Naive B cell (primary cell): ENCODE measurements around the gene RGS18. TPM values are rescaled to one million over a fixed set of nuclear protein-coding genes. Genes with fewer than 3 reads are reported as not detected.
"Not testable (repeated sequence)": the region's sequence is repeated elsewhere in the genome, so short reads cannot be mapped to it uniquely, and the experiment has no call there.

Experiments
- ATAC-seq, 2 donors: fragments of 150-1000 bp; cut with Tn5 transposase; 2 replicates each; pipeline ENCODE4 v1.10.0; 2021; ENCODE audit warnings: low read depth in 2 of 2, mild to moderate bottlenecking in 2 of 2, moderate library complexity in 2 of 2
- DNase-seq: peaks from one replicate; pipeline ENCODE4 v3.0.0; 2022
- H3K27ac Mint-ChIP-seq, 6 donors: one replicate each; pipeline ENCODE4 v1.8.0; 2020 to 2022; ENCODE audit warnings: mild to moderate bottlenecking in 6 of 6, mixed read lengths in 6 of 6, moderate library complexity in 5 of 6, inconsistent platforms in 2 of 6
- H3K27me3 Mint-ChIP-seq, 3 donors: one replicate each; pipeline ENCODE4 v1.8.0; 2021 to 2022; ENCODE audit warnings: mixed read lengths in 3 of 3, mild to moderate bottlenecking in 1 of 3
- H3K36me3 Mint-ChIP-seq, 2 donors: one replicate each; pipeline ENCODE4 v1.8.0; 2020 to 2022; ENCODE audit warnings: mixed read lengths in 2 of 2, inconsistent platforms in 1 of 2, mild to moderate bottlenecking in 1 of 2
- H3K4me1 Mint-ChIP-seq, 3 donors: one replicate each; pipeline ENCODE4 v1.8.0; 2020 to 2022; ENCODE audit warnings: mixed read lengths in 3 of 3, inconsistent platforms in 1 of 3, mild to moderate bottlenecking in 1 of 3, moderate library complexity in 1 of 3
- H3K4me3 Mint-ChIP-seq, 8 donors: one replicate each; pipeline ENCODE4 v1.8.0; 2020 to 2022; ENCODE audit warnings: mild to moderate bottlenecking in 8 of 8, mixed read lengths in 8 of 8, moderate library complexity in 8 of 8, inconsistent platforms in 2 of 8
- H3K9me3 Mint-ChIP-seq, 7 donors: one replicate each; pipeline ENCODE4 v1.8.0; 2020 to 2022; ENCODE audit warnings: mixed read lengths in 7 of 7, mild to moderate bottlenecking in 5 of 7, inconsistent platforms in 2 of 7, moderate library complexity in 1 of 7
- polyA plus RNA-seq, 6 donors: library from polyadenylated mRNA; unstranded; fragments of 300-500 nt; fragmentation: Illumina TruSeq; gene quantifications; one replicate each; pipeline ENCODE4 v1.2.3, GENCODE V29; 2021; ENCODE audit warnings: low read depth in 6 of 6

RGS18 gene
- 10 to 100 TPM in 1 of 6 donors, 1 to 10 TPM in 5; 2.0 to 10.2 (median 5.3) TPM for polyA plus RNA-seq

DNA sequence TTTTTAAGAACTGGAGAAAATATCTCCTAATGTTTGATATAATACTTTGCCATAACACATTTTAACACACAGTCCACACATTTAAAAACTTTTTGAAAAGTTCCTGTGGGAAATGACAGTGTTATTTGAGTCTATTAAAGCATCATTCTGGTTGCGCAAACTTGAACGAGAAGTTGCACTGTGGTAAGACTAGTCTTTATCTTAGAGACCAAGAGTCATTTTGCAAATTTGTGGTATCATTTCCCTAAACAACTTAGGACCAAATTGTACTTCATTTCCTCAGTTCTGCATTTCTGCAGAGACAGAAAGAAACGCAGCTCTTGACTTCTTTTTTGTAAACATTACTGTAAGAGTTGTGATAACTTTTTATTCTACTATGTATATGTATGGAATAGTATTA is at the start of gene RGS18:
Gene RGS18 (plus strand): TSS at position 282 of the 400 bp plus-strand sequence. CDS start 176 bp downstream, outside the sequence.
- Mint-ChIP-seq H3K27ac (peak within 1 kb of the TSS in 2 of 6 donors; percentile 7 to 47), H3K4me3 (no peak within 1 kb of the TSS), H3K9me3 (no peaks in the 10 kb centered on the region), H3K36me3 (no peaks in the 10 kb centered on the region), H3K4me1 (no peaks in the 10 kb centered on the region), H3K27me3 (no peaks in the 10 kb centered on the region)
- ATAC-seq (peak in 1 of 2 donors; percentile 41), DNase-seq (no peak)

GRCh38 chr1:192109576-192109975 is 48.7 kb upstream of the RGS18 start:
- Mint-ChIP-seq H3K9me3 (peaks cover 0 to 8% (median 0%) of the 10 kb centered on the region in 7 donors), H3K27me3 (no peaks in the 10 kb centered on the region), H3K4me1 (no peaks in the 10 kb centered on the region), H3K36me3 (no peaks in the 10 kb centered on the region), H3K4me3 (no peak overlapping the region), H3K27ac (no peak overlapping the region)
- DNase-seq (no peak), ATAC-seq (no peak)

- Mint-ChIP-seq H3K4me1 (no peaks in the 10 kb centered on the region), H3K27me3 (no peaks in the 10 kb centered on the region)
- no peak for ATAC-seq
Observed at GRCh38 chr1:192115000-192115399, 43.3 kb upstream of the RGS18 start.

DNA sequence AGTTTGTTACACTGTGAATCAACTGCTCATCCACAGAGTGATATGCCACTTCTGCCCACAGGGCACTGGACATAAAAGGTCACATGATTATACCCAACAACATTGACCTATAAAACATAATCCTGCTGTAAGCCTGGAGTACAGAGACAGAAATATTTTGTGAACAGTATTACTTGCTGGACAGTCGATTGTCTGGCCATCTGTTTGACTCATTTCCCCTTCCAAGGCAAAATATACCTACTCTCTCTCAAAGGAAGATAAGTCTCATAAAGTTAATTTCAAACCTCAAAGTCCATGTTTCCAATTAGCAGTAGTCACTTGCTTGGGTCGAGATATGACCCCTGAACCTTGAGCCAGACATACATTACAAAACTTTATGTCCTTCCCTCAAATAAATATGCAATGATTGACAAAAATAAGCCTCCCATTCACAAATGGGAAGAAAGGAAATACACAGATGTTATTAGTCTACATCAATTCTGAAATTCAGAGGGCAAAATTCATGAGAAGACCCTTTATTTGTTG is 39.3 kb upstream of the RGS18 start:
- no peaks in the 10 kb centered on the region for H3K36me3 Mint-ChIP-seq
- H3K4me3 Mint-ChIP-seq, result no peak overlapping the region
- DNase-seq, result no peak
- H3K9me3 Mint-ChIP-seq, result peaks cover 0 to 13% (median 3%) of the 10 kb centered on the region in 7 donors
- H3K27me3 Mint-ChIP-seq, result no peaks in the 10 kb centered on the region
- no peak for ATAC-seq
- H3K27ac Mint-ChIP-seq, result no peak overlapping the region
- no peaks in the 10 kb centered on the region for H3K4me1 Mint-ChIP-seq

More at GRCh38 chr1:192115000-192115399, 43.3 kb upstream of the RGS18 start:
- peaks cover 0 to 17% (median 2%) of the 10 kb centered on the region in 7 donors for H3K9me3 Mint-ChIP-seq
- H3K4me3 Mint-ChIP-seq, result no peak overlapping the region
- H3K27ac Mint-ChIP-seq, result no peak overlapping the region
- no peaks in the 10 kb centered on the region for H3K36me3 Mint-ChIP-seq
- no peak for DNase-seq

- ATAC-seq (no peak), DNase-seq (no peak)
- no peaks in the 10 kb centered on the region for H3K27me3 Mint-ChIP-seq
- no peak overlapping the region for H3K4me3 Mint-ChIP-seq
- no peak overlapping the region for H3K27ac Mint-ChIP-seq
- no peaks in the 10 kb centered on the region for H3K36me3 Mint-ChIP-seq
- no peaks in the 10 kb centered on the region for H3K4me1 Mint-ChIP-seq
- H3K9me3 Mint-ChIP-seq, result peaks cover 0 to 9% (median 2%) of the 10 kb centered on the region in 7 donors
Observed at GRCh38 chr1:192119701-192120100, 38.6 kb upstream of the RGS18 start.

DNA sequence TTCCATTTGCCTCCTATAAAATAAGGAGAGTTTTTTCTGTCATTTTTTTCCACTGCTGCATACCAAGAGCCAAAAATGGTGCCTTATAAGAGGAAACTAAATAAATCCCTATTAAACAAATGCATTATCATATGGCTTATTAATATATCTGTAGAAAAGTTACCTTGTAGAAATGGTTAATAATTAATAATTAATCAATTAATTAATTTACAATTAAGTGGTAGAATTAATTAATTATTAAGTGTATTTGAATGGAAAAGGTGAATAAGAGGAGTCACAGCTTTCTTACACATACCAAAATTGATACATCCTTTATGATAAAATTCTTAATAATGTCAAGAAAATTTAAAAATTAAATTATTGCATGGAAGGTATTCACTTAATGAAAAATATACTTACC is 35.6 kb upstream of the RGS18 start:
- no peaks in the 10 kb centered on the region for H3K27me3 Mint-ChIP-seq
- peaks cover 0 to 4% (median 0%) of the 10 kb centered on the region in 7 donors for H3K9me3 Mint-ChIP-seq
- ATAC-seq (no peak), DNase-seq (no peak)
- H3K4me3 Mint-ChIP-seq, result no peak overlapping the region
- no peak overlapping the region for H3K27ac Mint-ChIP-seq
- H3K4me1 Mint-ChIP-seq, result no peaks in the 10 kb centered on the region
- H3K36me3 Mint-ChIP-seq, result no peaks in the 10 kb centered on the region

GRCh38 chr1:192123212-192123611 is 35.0 kb upstream of the RGS18 start:
- Mint-ChIP-seq H3K27ac (no peak overlapping the region), H3K9me3 (peaks cover 0 to 4% (median 0%) of the 10 kb centered on the region in 7 donors), H3K36me3 (no peaks in the 10 kb centered on the region), H3K27me3 (no peaks in the 10 kb centered on the region), H3K4me3 (no peak overlapping the region), H3K4me1 (no peaks in the 10 kb centered on the region)
- ATAC-seq (no peak), DNase-seq (no peak)

GRCh38 chr1:192126030-192126619 is 32.1 kb upstream of the RGS18 start:
- Mint-ChIP-seq H3K4me1 (no peaks in the 10 kb centered on the region), H3K27ac (no peak overlapping the region), H3K9me3 (peaks cover 0 to 3% (median 0%) of the 10 kb centered on the region in 7 donors), H3K4me3 (no peak overlapping the region), H3K27me3 (no peaks in the 10 kb centered on the region), H3K36me3 (no peaks in the 10 kb centered on the region)
- ATAC-seq (no peak), DNase-seq (no peak)

GRCh38 chr1:192130175-192130574 is 28.1 kb upstream of the RGS18 start:
- Mint-ChIP-seq H3K36me3 (no peaks in the 10 kb centered on the region), H3K4me1 (no peaks in the 10 kb centered on the region), H3K27me3 (no peaks in the 10 kb centered on the region), H3K9me3 (peaks cover 0 to 3% (median 0%) of the 10 kb centered on the region in 7 donors), H3K4me3 (no peak overlapping the region), H3K27ac (no peak overlapping the region)
- ATAC-seq (no peak), DNase-seq (no peak)

- not testable (repeated sequence) for DNase-seq, H3K9me3 Mint-ChIP-seq, H3K27ac Mint-ChIP-seq, H3K4me3 Mint-ChIP-seq, H3K27me3 Mint-ChIP-seq, H3K4me1 Mint-ChIP-seq, ATAC-seq, H3K36me3 Mint-ChIP-seq
Observed at GRCh38 chr1:192130865-192131264, 27.4 kb upstream of the RGS18 start.

GRCh38 chr1:192131914-192132313 is 26.3 kb upstream of the RGS18 start:
- no peaks in the 10 kb centered on the region for H3K4me1 Mint-ChIP-seq
- no peaks in the 10 kb centered on the region for H3K36me3 Mint-ChIP-seq
- ATAC-seq, result no peak
- DNase-seq, result no peak
- H3K27ac Mint-ChIP-seq, result no peak overlapping the region
- H3K9me3 Mint-ChIP-seq, result peaks cover 0 to 3% (median 0%) of the 10 kb centered on the region in 7 donors
- H3K4me3 Mint-ChIP-seq, result no peak overlapping the region
- H3K27me3 Mint-ChIP-seq, result no peaks in the 10 kb centered on the region

DNA sequence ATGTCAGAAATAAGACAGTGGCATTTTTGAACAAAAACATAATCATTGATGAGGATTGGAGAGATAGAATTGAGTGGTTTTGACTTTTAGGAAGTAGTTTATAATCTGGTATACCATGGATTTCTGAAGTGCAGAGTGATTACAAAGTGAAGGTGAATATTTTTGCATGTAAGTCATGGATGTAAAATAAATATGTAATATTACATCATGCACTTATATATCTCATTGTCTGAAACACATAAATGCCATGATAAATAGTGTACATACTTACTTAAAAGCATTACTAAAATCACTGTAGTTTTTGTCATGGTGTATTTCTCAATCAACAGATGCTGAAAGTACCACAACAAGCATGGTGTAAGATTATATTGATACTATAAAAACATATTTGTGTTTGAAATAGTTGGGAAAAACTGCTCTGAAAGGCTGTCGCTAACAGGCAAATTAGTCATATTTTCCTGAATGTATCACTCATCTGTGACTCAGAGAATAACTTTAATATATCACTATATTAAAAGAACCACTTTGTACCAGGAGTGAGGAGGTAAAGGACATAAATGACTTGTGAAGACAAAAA is 24.8 kb upstream of the RGS18 start:
- no peaks in the 10 kb centered on the region for H3K4me1 Mint-ChIP-seq
- ATAC-seq, result no peak
- no peak overlapping the region for H3K4me3 Mint-ChIP-seq
- no peaks in the 10 kb centered on the region for H3K27me3 Mint-ChIP-seq
- peaks cover 0 to 3% (median 0%) of the 10 kb centered on the region in 7 donors for H3K9me3 Mint-ChIP-seq
- DNase-seq, result no peak
- no peaks in the 10 kb centered on the region for H3K36me3 Mint-ChIP-seq
- H3K27ac Mint-ChIP-seq, result no peak overlapping the region

DNA sequence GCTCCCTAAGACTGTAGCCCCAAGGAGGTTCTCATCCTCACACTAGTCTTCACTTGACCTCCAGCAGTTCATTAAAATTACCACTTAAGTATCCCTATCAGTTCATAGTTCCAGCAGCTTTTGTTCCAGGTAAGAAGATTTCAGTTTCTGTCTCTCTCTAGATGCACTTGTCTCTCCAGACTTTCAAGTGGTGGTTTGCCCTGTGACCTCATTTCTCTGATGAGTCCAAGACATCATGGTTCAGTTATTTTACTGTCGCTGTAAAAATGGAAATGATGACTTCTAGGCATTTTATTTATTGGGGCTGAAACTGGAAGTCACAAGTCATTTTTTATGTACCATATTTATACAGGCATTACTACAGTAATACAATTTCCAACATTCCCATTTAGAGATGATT is 17.9 kb upstream of the RGS18 start:
- DNase-seq (no peak), ATAC-seq (no peak)
- Mint-ChIP-seq H3K4me1 (no peaks in the 10 kb centered on the region), H3K36me3 (no peaks in the 10 kb centered on the region), H3K27me3 (no peaks in the 10 kb centered on the region), H3K4me3 (no peak overlapping the region), H3K9me3 (peaks cover 0 to 1% (median 0%) of the 10 kb centered on the region in 7 donors), H3K27ac (no peak overlapping the region)

DNA sequence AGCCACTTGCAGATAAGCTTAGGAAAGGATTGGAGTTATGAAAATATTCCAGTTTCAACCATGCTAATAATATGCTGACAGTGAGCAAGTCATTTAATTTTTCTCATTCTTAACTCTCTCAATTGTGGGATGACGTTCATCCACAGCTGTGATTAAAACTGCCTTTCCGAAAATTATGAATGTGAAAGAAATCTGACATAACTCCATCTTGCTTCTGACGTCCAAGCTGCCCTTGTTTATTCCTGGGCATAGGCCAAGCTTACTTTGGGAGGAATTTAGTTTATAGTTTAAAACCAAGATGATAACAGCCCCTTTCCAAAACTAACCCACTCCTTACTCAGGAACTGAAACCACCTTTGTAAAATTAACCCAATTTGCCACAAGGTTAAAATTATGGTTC is 11.0 kb upstream of the RGS18 start:
- H3K4me1 Mint-ChIP-seq, result no peaks in the 10 kb centered on the region
- no peak for ATAC-seq
- no peak overlapping the region for H3K27ac Mint-ChIP-seq
- H3K36me3 Mint-ChIP-seq, result no peaks in the 10 kb centered on the region
- DNase-seq, result no peak
- H3K4me3 Mint-ChIP-seq, result no peak overlapping the region
- H3K27me3 Mint-ChIP-seq, result no peaks in the 10 kb centered on the region
- peaks cover 0 to 2% (median 0%) of the 10 kb centered on the region in 7 donors for H3K9me3 Mint-ChIP-seq
